Neural progenitor cell (in vitro differentiated cells): Measurements from ENCODE around the gene RPS6KB1. TPM values are rescaled to one million over a fixed set of nuclear protein-coding genes. Genes with fewer than 3 reads are reported as not detected.

ENCODE experiments used
- DNase-seq: peaks from one replicate; pipeline ENCODE4 v3.0.0-alpha.2; 2016; ENCODE audit warnings: low spot score
- H2AFZ ChIP-seq: fragments of 200-600 bp; sonication (generic); replicated peaks from 2 replicates; pipeline ENCODE4 v1.6.1; 2016; ENCODE audit warnings: antibody characterized with exemption
- H3F3A ChIP-seq: fragments of 200-600 bp; sonication (generic); 2 replicates; pipeline ENCODE4 v1.6.1; 2016; ENCODE audit warnings: antibody characterized with exemption, low read depth
- H3K27ac ChIP-seq: fragments of 200-600 bp; sonication (generic); 2 replicates; pipeline ENCODE4 v1.5.1; 2016; ENCODE audit warnings: mild to moderate bottlenecking
- H3K27me3 ChIP-seq: fragments of 200-600 bp; sonication (generic); 2 replicates; pipeline ENCODE4 v1.6.1; 2016; ENCODE audit warnings: mild to moderate bottlenecking, moderate library complexity
- H3K36me3 ChIP-seq: fragments of 200-600 bp; sonication (generic); 2 replicates; pipeline ENCODE4 v1.5.1; 2016
- H3K4me1 ChIP-seq: fragments of 200-600 bp; sonication (generic); 2 replicates; pipeline ENCODE4 v1.6.1; 2016; ENCODE audit warnings: mixed run types
- H3K4me2 ChIP-seq: fragments of 200-600 bp; sonication (generic); 2 replicates; pipeline ENCODE4 v1.6.1; 2016
- H3K4me3 ChIP-seq: fragments of 200-600 bp; sonication (generic); 2 replicates; pipeline ENCODE4 v1.5.1; 2016
- H3K79me2 ChIP-seq: fragments of 200-600 bp; sonication (generic); 2 replicates; pipeline ENCODE4 v1.6.1; 2016; ENCODE audit warnings: low read depth
- H3K9ac ChIP-seq: fragments of 200-600 bp; sonication (generic); 2 replicates; pipeline ENCODE4 v1.6.1; 2016
- H3K9me3 ChIP-seq: fragments of 200-600 bp; sonication (generic); 2 replicates; pipeline ENCODE4 v1.5.1; 2016; ENCODE audit warnings: low read depth
- H4K20me1 ChIP-seq: fragments of 200-600 bp; sonication (generic); 2 replicates; pipeline ENCODE4 v1.6.1; 2016; ENCODE audit warnings: low read depth
- H3K27ac Mint-ChIP-seq: 3 replicates; pipeline ENCODE4 v1.8.0; 2021; ENCODE audit warnings: mixed read lengths
- H3K27me3 Mint-ChIP-seq: 2 replicates; pipeline ENCODE4 v1.8.0; 2022; ENCODE audit warnings: low read depth, mild to moderate bottlenecking, inconsistent platforms, moderate library complexity, mixed read lengths; ENCODE audit not compliant: insufficient read depth
- H3K36me3 Mint-ChIP-seq: 3 replicates; pipeline ENCODE4 v1.8.0; 2021; ENCODE audit warnings: mixed read lengths
- H3K4me1 Mint-ChIP-seq: 3 replicates; pipeline ENCODE4 v1.8.0; 2021; ENCODE audit warnings: mixed read lengths
- H3K4me3 Mint-ChIP-seq: 3 replicates; pipeline ENCODE4 v1.8.0; 2021; ENCODE audit warnings: mild to moderate bottlenecking, moderate library complexity, mixed read lengths
- H3K9me3 Mint-ChIP-seq: 3 replicates; pipeline ENCODE4 v1.8.0; 2020; ENCODE audit warnings: mixed read lengths
- CTCF ChIP-seq: fragments of 200-600 bp; sonication (generic); IDR thresholded peaks from 2 replicates; pipeline ENCODE4 v1.5.1; 2017; ENCODE audit warnings: antibody characterized with exemption, mild to moderate bottlenecking
- EZH2 ChIP-seq: fragments of 200-600 bp; sonication (generic); IDR thresholded peaks from 2 replicates; pipeline ENCODE4 v1.6.1; 2017; ENCODE audit warnings: antibody characterized with exemption, mild to moderate bottlenecking, moderate library complexity
- EZH2phosphoT487 ChIP-seq: fragments of 200-600 bp; sonication (generic); IDR thresholded peaks from 2 replicates; pipeline ENCODE4 v1.6.1; 2017; ENCODE audit warnings: antibody characterized with exemption
- total RNA-seq: library from RNA; depleted of rRNA; stranded (reverse); fragments of >200 nt; gene quantifications from 2 replicates; pipeline ENCODE4 v1.2.3, GENCODE V29; 2015; ENCODE audit warnings: low replicate concordance

Gene RPS6KB1
- total RNA-seq, 1 donor from 2014 or later = 18.7 TPM

GRCh38 chr17:59888145-59888750, 4.7 kb upstream of the RPS6KB1 start:
- Histone ChIP-seq H3K4me1 (peaks cover 7% of the 10 kb centered on the region), H3K79me2 (peaks cover 24% of the 10 kb centered on the region), H3K4me3 (no peak overlapping the region), H3K4me2 (no peak overlapping the region), H3K27ac (no peak overlapping the region), H2AFZ (no peak overlapping the region), H3K36me3 (no peaks in the 10 kb centered on the region), H3F3A (no peaks in the 10 kb centered on the region), H4K20me1 (no peaks in the 10 kb centered on the region), H3K27me3 (no peaks in the 10 kb centered on the region), H3K9me3 (no peaks in the 10 kb centered on the region), H3K9ac (no peak overlapping the region)
- Mint-ChIP-seq H3K27me3 (peaks cover 2% of the 10 kb centered on the region), H3K27ac (no peak overlapping the region), H3K36me3 (peaks cover 21% of the 10 kb centered on the region), H3K4me3 (no peak overlapping the region), H3K4me1 (peaks cover 11% of the 10 kb centered on the region), H3K9me3 (no peaks in the 10 kb centered on the region)
- TF ChIP-seq EZH2phosphoT487 = no peak
- TF ChIP-seq EZH2 = no peak
- no peak for TF ChIP-seq CTCF
- DNase-seq = no peak

GRCh38 chr17:59890720-59891119, 2.2 kb upstream of the RPS6KB1 start:
- TF ChIP-seq CTCF = no peak
- TF ChIP-seq EZH2 = no peak
- Histone ChIP-seq H3F3A (no peaks in the 10 kb centered on the region), H3K79me2 (peaks cover 49% of the 10 kb centered on the region), H3K4me2 (no peak overlapping the region), H3K9ac (no peak overlapping the region), H3K4me1 (peaks cover 15% of the 10 kb centered on the region), H3K27ac (no peak overlapping the region), H2AFZ (no peak overlapping the region), H4K20me1 (peaks cover 9% of the 10 kb centered on the region), H3K4me3 (no peak overlapping the region), H3K36me3 (no peaks in the 10 kb centered on the region), H3K27me3 (no peaks in the 10 kb centered on the region), H3K9me3 (no peaks in the 10 kb centered on the region)
- Mint-ChIP-seq H3K4me3 (peak overlapping the region; percentile 57), H3K27me3 (peaks cover 2% of the 10 kb centered on the region), H3K27ac (no peak overlapping the region), H3K4me1 (peaks cover 21% of the 10 kb centered on the region), H3K9me3 (no peaks in the 10 kb centered on the region), H3K36me3 (peaks cover 16% of the 10 kb centered on the region)
- no peak for DNase-seq

- Histone ChIP-seq H3K36me3 (no peaks in the 10 kb centered on the region), H3K9me3 (no peaks in the 10 kb centered on the region), H3K79me2 (peaks cover 66% of the 10 kb centered on the region), H2AFZ (peak overlapping the region; percentile 95), H3K4me2 (peak overlapping the region; percentile 77), H3K4me3 (peak overlapping the region; percentile 83), H3K27me3 (no peaks in the 10 kb centered on the region), H3K27ac (no peak overlapping the region), H4K20me1 (peaks cover 9% of the 10 kb centered on the region), H3K9ac (peak overlapping the region; percentile 11), H3F3A (no peaks in the 10 kb centered on the region), H3K4me1 (peaks cover 15% of the 10 kb centered on the region)
- peaks cover 2% of the 10 kb centered on the region for H3K27me3 Mint-ChIP-seq
- peak overlapping the region; percentile 98 for H3K4me3 Mint-ChIP-seq
- peaks cover 10% of the 10 kb centered on the region for H3K36me3 Mint-ChIP-seq
- TF ChIP-seq CTCF (no peak), EZH2phosphoT487 (no peak), EZH2 (no peak)
- no peak for DNase-seq
- H3K27ac Mint-ChIP-seq = peak overlapping the region; percentile 88
- peaks cover 21% of the 10 kb centered on the region for H3K4me1 Mint-ChIP-seq
- no peaks in the 10 kb centered on the region for H3K9me3 Mint-ChIP-seq
These were observed 534 bp upstream of the RPS6KB1 start for GRCh38 chr17:59892251-59892923.
